Neural cell (in vitro differentiated cells): ENCODE data around the gene TRPV5.

Experiments used
- CTCF ChIP-seq: fragments of 450-650 bp; IDR thresholded peaks from 2 replicates; pipeline ENCODE4 v1.5.1; 2014; ENCODE audit warnings: antibody characterized with exemption, mild to moderate bottlenecking, moderate library complexity; ENCODE audit not compliant: poor library complexity, severe bottlenecking
- EP300 ChIP-seq: fragments of 450-650 bp; conservative IDR thresholded peaks from 2 replicates; pipeline ENCODE4 v1.6.1; 2014; ENCODE audit warnings: antibody characterized with exemption, mild to moderate bottlenecking, moderate library complexity; ENCODE audit not compliant: poor library complexity, severe bottlenecking
- EZH2 ChIP-seq: fragments of 200-600, 300-800 bp; shearing (Covaris generic), sonication (generic); IDR thresholded peaks from 2 replicates; pipeline ENCODE4 v1.6.1; 2014; ENCODE audit warnings: antibody characterized with exemption, low read length, borderline replicate concordance, mild to moderate bottlenecking; ENCODE audit not compliant: insufficient read depth, poor library complexity, severe bottlenecking
- POLR2AphosphoS5 ChIP-seq: IDR thresholded peaks from 2 replicates; pipeline ENCODE4 v1.6.1; 2012
- RAD21 ChIP-seq: fragments of 450-650 bp; conservative IDR thresholded peaks from 2 replicates; pipeline ENCODE4 v1.6.1; 2014; ENCODE audit warnings: antibody characterized with exemption, mild to moderate bottlenecking, moderate library complexity
- REST ChIP-seq: IDR thresholded peaks from 2 replicates; pipeline ENCODE4 v1.6.1; 2012; ENCODE audit warnings: borderline replicate concordance
- TAF1 ChIP-seq: IDR thresholded peaks from 2 replicates; pipeline ENCODE4 v1.6.1; 2012; ENCODE audit warnings: low read depth

GRCh38 chr7:142974626-142975025, 41.1 kb upstream of the TRPV5 start:
- TF ChIP-seq EZH2 (no peak), CTCF (no peak), EP300 (no peak), POLR2AphosphoS5 (no peak), REST (no peak), RAD21 (no peak), TAF1 (no peak)
